Activated T-cell treated with anti-CD3 and anti-CD28 coated beads, Interleukin-2, amount 50 U/mL, for 72 hours (primary cell): ENCODE measurements around the gene FLNA. TPM values are rescaled to one million over a fixed set of nuclear protein-coding genes. Genes with fewer than 3 reads are reported as not detected.

Experiments
- ATAC-seq, 2 donors: fragments of 150-1000 bp; cut with Tn5 transposase; replicated peaks in 1 of 2; 2 replicates each; pipeline ENCODE4 v1.10.0; 2021; ENCODE audit warnings: moderate library complexity in 2 of 2, mild to moderate bottlenecking in 1 of 2
- DNase-seq, 2 donors: peaks; one replicate each; pipeline ENCODE4 v3.0.0; 2021 to 2022; ENCODE audit warnings: mixed read lengths in 1 of 2
- H3K27ac Mint-ChIP-seq: one replicate; pipeline ENCODE4 v1.8.0; 2022; ENCODE audit warnings: mild to moderate bottlenecking, moderate library complexity, mixed read lengths
- H3K27me3 Mint-ChIP-seq: one replicate; pipeline ENCODE4 v1.8.0; 2022; ENCODE audit warnings: low read depth, mixed read lengths
- H3K36me3 Mint-ChIP-seq, 2 donors: one replicate each; pipeline ENCODE4 v1.8.0; 2022; ENCODE audit warnings: mixed read lengths in 2 of 2, mild to moderate bottlenecking in 1 of 2; ENCODE audit not compliant: insufficient read depth in 2 of 2
- H3K4me1 Mint-ChIP-seq: one replicate; pipeline ENCODE4 v1.8.0; 2022; ENCODE audit warnings: low read depth, mixed read lengths
- H3K4me3 Mint-ChIP-seq, 2 donors: one replicate each; pipeline ENCODE4 v1.8.0; 2022; ENCODE audit warnings: mild to moderate bottlenecking in 2 of 2, mixed read lengths in 2 of 2, moderate library complexity in 2 of 2
- H3K9me3 Mint-ChIP-seq, 2 donors: one replicate each; pipeline ENCODE4 v1.8.0; 2022; ENCODE audit warnings: mixed read lengths in 2 of 2
- total RNA-seq, 2 donors: library from RNA; stranded (reverse); gene quantifications; one replicate each; pipeline ENCODE4 v1.2.3, GENCODE V29; 2022

Gene FLNA
- total RNA-seq, 2 donors from 2014 or later: 755 to 777 TPM

- H3K4me1 Mint-ChIP-seq: peaks cover 28% of the 10 kb centered on the region
- ATAC-seq: peak; percentile 1
- peak in 1 of 2 donors; percentile 46 for DNase-seq
- peaks cover 4 to 5% of the 10 kb centered on the region in 2 donors for H3K36me3 Mint-ChIP-seq
- H3K9me3 Mint-ChIP-seq: no peaks in the 10 kb centered on the region
- H3K27ac Mint-ChIP-seq: no peak overlapping the region
- H3K4me3 Mint-ChIP-seq: peak overlapping the region; percentile 81 to 93
- no peaks in the 10 kb centered on the region for H3K27me3 Mint-ChIP-seq
Observed at GRCh38 chrX:154378059-154378798, 3.8 kb upstream of the FLNA start.

- H3K27ac Mint-ChIP-seq: no peak overlapping the region
Observed at GRCh38 chrX:154376774-154377173, 2.3 kb upstream of the FLNA start.

GRCh38 chrX:154375156-154375504 lies 696 bp upstream of the FLNA start:
- Mint-ChIP-seq H3K4me1 (peaks cover 17% of the 10 kb centered on the region), H3K27ac (no peak overlapping the region), H3K36me3 (peaks cover 4 to 6% of the 10 kb centered on the region in 2 donors), H3K4me3 (peak overlapping the region; percentile 60 to 65), H3K27me3 (no peaks in the 10 kb centered on the region), H3K9me3 (no peaks in the 10 kb centered on the region)
- DNase-seq: no peak
- ATAC-seq: no peak

More at GRCh38 chrX:154376774-154377173, 2.3 kb upstream of the FLNA start:
- H3K36me3 Mint-ChIP-seq: peaks cover 4 to 5% of the 10 kb centered on the region in 2 donors
- no peak overlapping the region for H3K4me3 Mint-ChIP-seq
- H3K9me3 Mint-ChIP-seq: no peaks in the 10 kb centered on the region
- no peak for DNase-seq
- H3K27me3 Mint-ChIP-seq: no peaks in the 10 kb centered on the region
- no peak for ATAC-seq
- peaks cover 26% of the 10 kb centered on the region for H3K4me1 Mint-ChIP-seq

GRCh38 chrX:154373340-154374306 lies 811 bp downstream of the FLNA start:
- Mint-ChIP-seq H3K27me3 (no peaks in the 10 kb centered on the region), H3K36me3 (peaks cover 4% of the 10 kb centered on the region in 2 donors), H3K4me3 (peak overlapping the region; percentile 81 to 84), H3K27ac (no peak overlapping the region), H3K4me1 (peaks cover 14% of the 10 kb centered on the region), H3K9me3 (no peaks in the 10 kb centered on the region)
- no peak for ATAC-seq
- no peak for DNase-seq

- peaks cover 4% of the 10 kb centered on the region in 2 donors for H3K36me3 Mint-ChIP-seq
- H3K27ac Mint-ChIP-seq: peak overlapping the region; percentile 90
- H3K4me1 Mint-ChIP-seq: peaks cover 23% of the 10 kb centered on the region
- no peaks in the 10 kb centered on the region for H3K27me3 Mint-ChIP-seq
- ATAC-seq (no peak), DNase-seq (peak; percentile 46 to 51)
- H3K4me3 Mint-ChIP-seq: peak overlapping the region; percentile 82 to 87
- no peaks in the 10 kb centered on the region for H3K9me3 Mint-ChIP-seq
Observed at GRCh38 chrX:154372612-154373022, 1.8 kb downstream of the FLNA start.

- peak overlapping the region; percentile 82 to 87 for H3K4me3 Mint-ChIP-seq
- H3K4me1 Mint-ChIP-seq: peaks cover 16% of the 10 kb centered on the region
- H3K27me3 Mint-ChIP-seq: no peaks in the 10 kb centered on the region
- H3K9me3 Mint-ChIP-seq: no peaks in the 10 kb centered on the region
- peak; percentile 1 to 3 for ATAC-seq
- H3K27ac Mint-ChIP-seq: no peak overlapping the region
- H3K36me3 Mint-ChIP-seq: peaks cover 4% of the 10 kb centered on the region in 2 donors
- DNase-seq: no peak
Observed at GRCh38 chrX:154371789-154372300, 2.6 kb downstream of the FLNA start.

- Mint-ChIP-seq H3K4me1 (peaks cover 16% of the 10 kb centered on the region), H3K36me3 (peaks cover 4% of the 10 kb centered on the region in 2 donors)
- peak; percentile 91 to 94 for DNase-seq
Observed at GRCh38 chrX:154371017-154371788, 3.2 kb downstream of the FLNA start.

GRCh38 chrX:154370300-154371016 lies 4.0 kb downstream of the FLNA start:
- no peaks in the 10 kb centered on the region for H3K27me3 Mint-ChIP-seq
- ATAC-seq (no peak), DNase-seq (peak in 1 of 2 donors; percentile 27)
- H3K36me3 Mint-ChIP-seq: peaks cover 5 to 6% of the 10 kb centered on the region in 2 donors
- H3K4me1 Mint-ChIP-seq: peaks cover 16% of the 10 kb centered on the region
- H3K27ac Mint-ChIP-seq: peak overlapping the region; percentile 69
- H3K4me3 Mint-ChIP-seq: peak overlapping the region; percentile 93 to 94
- H3K9me3 Mint-ChIP-seq: no peaks in the 10 kb centered on the region

More at GRCh38 chrX:154371017-154371788, 3.2 kb downstream of the FLNA start:
- ATAC-seq: peak; percentile 53 to 60
- no peaks in the 10 kb centered on the region for H3K9me3 Mint-ChIP-seq
- peak overlapping the region; percentile 80 to 87 for H3K4me3 Mint-ChIP-seq
- H3K27me3 Mint-ChIP-seq: no peaks in the 10 kb centered on the region
- no peak overlapping the region for H3K27ac Mint-ChIP-seq

- H3K4me1 Mint-ChIP-seq: peaks cover 16% of the 10 kb centered on the region
Observed at GRCh38 chrX:154369449-154370299, 4.8 kb downstream of the FLNA start.

GRCh38 chrX:154368630-154369448 lies 5.6 kb downstream of the FLNA start:
- peaks cover 16% of the 10 kb centered on the region for H3K4me1 Mint-ChIP-seq
- ATAC-seq (peak; percentile 68 to 76), DNase-seq (peak; percentile 91 to 95)
- no peaks in the 10 kb centered on the region for H3K9me3 Mint-ChIP-seq
- H3K4me3 Mint-ChIP-seq: peak overlapping the region; percentile 93 to 94
- no peaks in the 10 kb centered on the region for H3K27me3 Mint-ChIP-seq
- H3K36me3 Mint-ChIP-seq: peaks cover 7 to 8% of the 10 kb centered on the region in 2 donors
- no peak overlapping the region for H3K27ac Mint-ChIP-seq

More at GRCh38 chrX:154369449-154370299, 4.8 kb downstream of the FLNA start:
- Mint-ChIP-seq H3K36me3 (peaks cover 6 to 7% of the 10 kb centered on the region in 2 donors), H3K27me3 (no peaks in the 10 kb centered on the region), H3K9me3 (no peaks in the 10 kb centered on the region), H3K4me3 (peak overlapping the region; percentile 93 to 94), H3K27ac (peak overlapping the region; percentile 69)
- ATAC-seq (peak; percentile 6 to 15), DNase-seq (peak; percentile 63 to 69)
